Large intestine (tissue), 3 donors: ENCODE measurements around the gene ZFHX3. TPM values are rescaled to one million over a fixed set of nuclear protein-coding genes. Genes with fewer than 3 reads are reported as not detected.

ENCODE experiments used
- DNase-seq, 2 donors: peaks; one replicate each; pipeline versions ENCODE4 v3.0.0 to v3.0.0-alpha.2; 2013
- H3K27ac ChIP-seq: one replicate; pipeline ENCODE4 v1.5.1; 2013; ENCODE audit warnings: low read length
- H3K27me3 ChIP-seq: 2 replicates; pipeline ENCODE4 v1.6.1; 2013; ENCODE audit warnings: low read length; ENCODE audit not compliant: control insufficient read depth, insufficient read depth
- H3K36me3 ChIP-seq: 2 replicates; pipeline ENCODE4 v1.6.1; 2013; ENCODE audit warnings: low read length; ENCODE audit not compliant: control insufficient read depth, insufficient read depth
- H3K4me1 ChIP-seq: one replicate; pipeline ENCODE4 v1.6.1; 2013; ENCODE audit warnings: low read length; ENCODE audit not compliant: control insufficient read depth, insufficient read depth
- H3K4me3 ChIP-seq: one replicate; pipeline ENCODE4 v1.5.1; 2013; ENCODE audit warnings: low read length
- H3K9me3 ChIP-seq: one replicate; pipeline ENCODE4 v1.6.1; 2013; ENCODE audit warnings: mild to moderate bottlenecking, low read depth, low read length, moderate library complexity; ENCODE audit not compliant: control insufficient read depth
- WGBS: methylation state at CpG from one replicate; pipeline ENCODE4 v1.1.5; 2013; ENCODE audit warnings: low lambda C conversion rate; ENCODE audit not compliant: insufficient coverage; 5-methylcytosine and 5-hydroxymethylcytosine counted together
- polyA plus RNA-seq: library from polyadenylated mRNA; unstranded; fragments of 120-200 nt; gene quantifications from one replicate; pipeline ENCODE4 v1.2.1, GENCODE V29; 2013

The ZFHX3 gene
- polyA plus RNA-seq, 1 donor, result 10.5 TPM

DNA sequence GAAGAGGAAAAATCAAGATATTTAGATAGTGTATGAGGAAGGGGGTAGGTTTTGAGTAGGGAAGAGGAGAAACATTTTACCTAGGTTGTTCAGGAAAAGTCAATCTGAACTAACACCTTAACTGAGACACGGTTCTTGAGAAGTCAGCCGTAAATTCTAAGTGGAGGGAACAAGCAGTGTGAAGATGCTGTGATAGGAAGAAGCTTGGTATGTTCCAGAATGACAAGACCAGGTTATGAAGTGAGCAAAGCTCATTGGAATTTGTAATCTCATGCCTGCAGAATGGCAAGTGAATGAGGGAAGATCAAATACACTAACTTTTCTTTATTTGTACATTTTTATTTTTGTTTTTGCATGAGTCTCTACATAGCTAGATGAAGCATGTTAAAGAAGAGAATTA lies 307.6 kb downstream of the ZFHX3 start:
- H3K4me3 ChIP-seq, result no peak overlapping the region
- no CpG with 5 or more reads among the region's 2 CpGs for WGBS
- H3K36me3 ChIP-seq, result no peaks in the 10 kb centered on the region
- no peak overlapping the region for H3K27ac ChIP-seq
- H3K9me3 ChIP-seq, result no peaks in the 10 kb centered on the region
- H3K27me3 ChIP-seq, result no peaks in the 10 kb centered on the region
- no peaks in the 10 kb centered on the region for H3K4me1 ChIP-seq
- DNase-seq, result no peak

DNA sequence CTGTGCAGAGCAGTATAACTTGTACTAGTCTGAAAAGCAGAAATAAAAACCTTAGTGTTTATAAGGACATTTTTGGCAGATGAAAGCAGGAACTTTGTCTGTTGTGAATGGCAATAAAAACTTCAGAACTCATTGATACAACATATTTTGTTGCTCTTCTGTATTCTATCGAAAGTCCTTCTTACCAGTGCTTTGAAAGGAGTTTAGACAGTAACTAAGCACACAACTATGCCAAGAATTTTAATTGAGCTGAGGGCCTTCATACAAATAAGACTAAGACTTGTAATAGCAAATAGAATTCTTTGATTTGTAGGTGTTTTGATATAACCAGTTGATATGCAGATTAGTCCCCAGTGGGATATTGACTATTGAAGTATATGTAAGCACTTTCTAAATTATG lies 308.4 kb downstream of the ZFHX3 start:
- no peaks in the 10 kb centered on the region for H3K36me3 ChIP-seq
- DNase-seq, result no peak

DNA sequence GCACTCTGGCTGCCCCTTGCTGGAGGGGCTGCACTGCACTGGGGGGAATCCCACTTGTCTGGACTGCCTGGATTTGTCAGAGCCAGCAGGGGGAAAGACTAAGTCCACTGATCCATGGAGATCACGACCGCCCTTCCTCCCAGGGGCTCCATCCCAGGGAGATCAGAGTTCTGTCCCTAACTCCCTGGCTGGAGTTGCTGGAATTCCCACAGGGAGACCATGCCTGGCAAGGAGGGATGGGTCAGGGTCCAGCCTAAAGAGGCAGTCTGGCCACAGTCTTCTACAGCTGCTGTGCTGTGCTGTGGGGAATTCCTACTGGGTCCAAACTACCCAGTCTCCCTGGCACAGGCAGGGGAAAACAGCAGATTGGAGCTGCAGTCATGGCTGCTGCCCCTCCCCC lies 311.9 kb downstream of the ZFHX3 start:
- no peaks in the 10 kb centered on the region for H3K27me3 ChIP-seq
- H3K4me1 ChIP-seq, result no peaks in the 10 kb centered on the region
- H3K27ac ChIP-seq, result no peak overlapping the region
- DNase-seq, result no peak
- H3K36me3 ChIP-seq, result no peaks in the 10 kb centered on the region
- H3K4me3 ChIP-seq, result no peak overlapping the region
- no CpG with 5 or more reads among the region's 2 CpGs for WGBS
- H3K9me3 ChIP-seq, result no peaks in the 10 kb centered on the region

More for the DNA sequence above, 308.4 kb downstream of the ZFHX3 start:
- WGBS, result no CpG with 5 or more reads among the region's 1 CpG
- no peaks in the 10 kb centered on the region for H3K4me1 ChIP-seq
- no peak overlapping the region for H3K27ac ChIP-seq
- no peaks in the 10 kb centered on the region for H3K9me3 ChIP-seq
- no peak overlapping the region for H3K4me3 ChIP-seq
- H3K27me3 ChIP-seq, result no peaks in the 10 kb centered on the region
